NOMO-1 treated with dmso at 0.1 percent for 144 hours (cell line): ENCODE measurements around the gene VSTM1.
"Not testable (repeated sequence)": the region's sequence is repeated elsewhere in the genome, so short reads cannot be mapped to it uniquely, and the experiment has no call there.

ENCODE experiments used
- DNase-seq: peaks from one replicate; lab custom pipeline; 2025; ENCODE audit not compliant: unreplicated experiment; lab: John Stamatoyannopoulos, UW

Gene VSTM1

DNA sequence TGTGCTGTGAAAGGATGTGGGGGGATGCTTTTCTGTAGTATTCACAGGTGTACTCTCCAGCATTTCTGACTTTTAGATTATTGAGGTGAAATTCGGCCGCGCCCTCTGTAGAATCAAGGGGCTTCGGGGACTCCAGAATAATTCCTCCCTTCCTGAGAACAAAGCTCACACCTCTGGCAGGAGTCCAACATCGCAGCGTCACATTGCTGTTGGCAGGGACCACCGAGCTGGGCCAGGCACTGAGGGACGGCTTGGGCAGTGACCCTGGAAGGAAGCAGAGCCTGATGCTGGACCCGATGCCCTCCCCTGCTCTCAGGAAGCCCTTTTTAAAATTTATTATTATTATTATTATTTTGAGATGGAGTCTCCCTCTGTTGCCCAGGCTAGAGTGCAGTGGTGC, 11.2 kb upstream of the VSTM1 start:
- no peak for DNase-seq

DNA sequence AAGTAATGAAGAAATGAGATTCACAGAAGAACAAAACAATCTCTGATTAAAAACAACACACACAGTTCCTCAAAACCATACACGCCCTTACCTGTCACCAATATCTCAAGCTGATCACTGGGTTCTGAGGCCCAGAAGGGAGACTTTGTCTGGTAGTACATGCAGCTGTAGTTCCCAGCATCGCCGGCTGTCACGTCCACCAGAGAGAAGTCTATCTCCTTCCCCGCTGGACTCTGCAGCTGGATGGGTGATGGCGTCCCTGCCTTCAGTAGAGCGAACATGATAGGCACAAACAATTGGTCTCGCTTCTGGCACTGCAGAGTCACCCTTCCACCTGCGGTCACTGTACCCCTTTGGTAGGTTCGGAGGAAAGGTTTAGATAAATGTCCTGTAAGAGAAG, 10.1 kb upstream of the VSTM1 start:
- DNase-seq = no peak

DNA sequence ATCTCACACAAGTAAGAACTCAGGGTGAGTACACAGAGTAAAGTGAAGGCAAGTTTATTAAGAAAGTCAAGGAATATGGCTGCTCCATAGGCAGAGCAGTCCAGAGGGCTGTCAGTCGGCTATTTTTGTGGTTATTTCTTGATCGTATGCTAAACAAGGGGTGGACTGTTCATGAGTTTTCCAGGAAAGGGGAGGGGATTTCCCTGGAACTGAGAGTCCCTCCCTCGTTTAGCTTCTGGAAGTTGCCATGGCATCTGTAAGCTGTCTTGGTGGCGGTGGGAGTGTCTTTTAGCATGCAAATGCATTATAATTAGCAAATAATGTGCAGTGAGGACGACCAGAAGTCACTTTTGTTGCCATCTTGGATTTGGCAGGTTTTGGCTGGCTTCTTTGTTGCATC, 5.8 kb upstream of the VSTM1 start:
- DNase-seq = no peak

DNA sequence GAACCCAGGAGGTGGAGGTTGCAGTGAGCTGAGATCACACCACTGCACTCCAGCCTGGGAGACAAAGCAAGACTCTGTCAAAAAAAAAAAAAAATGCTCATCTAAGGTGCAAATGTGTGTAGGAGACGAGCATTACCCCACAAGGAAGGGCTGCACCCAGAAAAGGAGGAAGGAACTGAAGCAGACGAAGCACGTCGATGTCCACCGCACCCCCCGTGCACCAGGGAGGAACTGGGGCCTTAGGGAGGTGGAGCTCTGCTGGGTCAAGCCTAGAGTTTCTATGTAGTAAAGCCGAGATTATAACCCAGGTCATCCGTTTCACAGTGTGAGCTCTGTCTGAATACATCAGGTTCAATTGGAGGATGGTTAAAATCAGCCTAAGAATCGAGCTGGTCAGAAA, 1.1 kb downstream of the VSTM1 start:
- DNase-seq = peak; percentile 62

DNA sequence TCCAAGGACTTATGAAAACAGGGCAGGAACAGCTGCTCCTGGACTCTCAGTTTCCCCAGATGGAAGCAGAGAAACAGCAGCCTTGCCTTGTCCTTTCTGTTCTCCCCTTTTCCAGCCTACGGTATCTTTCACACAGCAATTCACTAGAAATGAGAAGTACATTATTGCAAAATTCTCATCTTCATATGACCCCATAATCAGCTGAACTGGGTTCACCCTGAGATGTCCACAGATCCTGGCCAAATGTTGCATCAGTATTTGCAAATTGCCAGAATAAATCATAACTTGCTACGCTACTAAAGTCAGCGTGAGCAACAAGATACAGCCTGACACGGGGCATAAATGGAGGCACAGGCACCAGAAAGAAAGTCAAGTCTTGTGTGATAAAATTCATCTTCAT, 16.1 kb downstream of the VSTM1 start:
- peak; percentile 75 for DNase-seq

DNA sequence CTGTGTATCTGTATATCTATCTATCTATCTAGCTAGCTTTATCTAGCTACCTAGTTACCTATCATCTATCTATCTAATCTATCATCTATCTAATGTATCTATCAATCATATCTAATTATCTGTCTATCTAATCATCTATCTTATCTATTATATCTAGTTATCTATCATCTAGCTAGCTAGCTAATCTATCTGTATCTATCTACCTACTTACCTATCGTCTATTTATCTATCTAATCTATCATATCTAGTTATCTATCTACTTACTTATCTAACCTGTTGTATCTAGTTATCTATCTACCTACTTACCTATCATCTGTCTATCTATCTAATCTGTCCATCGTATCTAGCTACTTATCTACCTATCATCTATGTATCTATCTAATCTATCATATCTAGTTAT, 17.9 kb downstream of the VSTM1 start:
- DNase-seq = no peak

DNA sequence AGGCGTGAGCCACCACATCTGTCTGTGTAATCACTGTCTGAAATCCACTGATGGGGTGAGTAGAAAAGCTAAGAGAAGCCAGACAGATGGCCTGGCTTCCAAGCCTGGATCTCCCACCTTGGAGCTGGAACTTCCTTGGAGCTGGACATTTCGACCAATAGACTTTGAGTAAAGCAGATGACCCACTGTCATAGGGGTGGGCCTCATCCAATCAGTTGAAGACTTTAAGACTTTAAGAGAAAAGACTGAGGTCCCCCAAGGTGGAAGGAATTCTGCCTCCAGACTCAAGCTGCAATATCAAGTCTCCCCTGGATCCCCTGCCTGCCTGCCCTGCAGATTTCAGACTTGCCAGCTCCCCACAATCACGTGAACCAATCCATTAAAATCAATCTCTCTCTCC, 20.7 kb downstream of the VSTM1 start:
- DNase-seq = no peak

DNA sequence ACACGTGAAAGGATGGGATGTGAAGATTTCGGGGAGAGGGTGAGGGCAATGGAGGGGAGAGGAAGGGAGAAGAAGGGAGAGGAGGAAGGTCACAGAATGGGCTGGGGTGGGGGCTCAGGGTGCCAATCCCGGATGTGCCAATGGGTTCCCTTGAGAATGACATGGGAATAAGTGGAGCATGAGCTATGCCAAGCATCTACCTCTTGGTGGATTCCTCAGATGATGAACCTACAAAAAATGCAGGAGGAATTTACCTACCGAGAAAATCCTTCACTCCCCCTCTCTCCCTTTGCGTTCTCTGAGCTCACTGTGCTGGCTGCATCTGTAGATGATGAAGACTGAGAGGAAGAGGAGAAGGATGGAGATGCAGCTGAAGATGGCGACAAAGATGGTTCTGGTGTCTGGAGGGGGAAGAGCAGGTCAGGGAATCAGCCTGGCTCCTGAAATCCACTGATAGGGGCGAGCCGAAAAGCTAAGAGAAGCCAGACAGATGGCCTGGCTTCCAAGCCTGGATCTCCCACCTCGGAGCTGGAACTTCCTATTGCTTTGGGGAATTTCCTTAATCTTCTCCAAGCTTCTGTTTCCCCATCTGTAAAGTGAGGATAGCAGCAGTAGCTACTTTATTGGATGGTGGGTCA, 21.6 kb downstream of the VSTM1 start:
- DNase-seq = no peak

DNA sequence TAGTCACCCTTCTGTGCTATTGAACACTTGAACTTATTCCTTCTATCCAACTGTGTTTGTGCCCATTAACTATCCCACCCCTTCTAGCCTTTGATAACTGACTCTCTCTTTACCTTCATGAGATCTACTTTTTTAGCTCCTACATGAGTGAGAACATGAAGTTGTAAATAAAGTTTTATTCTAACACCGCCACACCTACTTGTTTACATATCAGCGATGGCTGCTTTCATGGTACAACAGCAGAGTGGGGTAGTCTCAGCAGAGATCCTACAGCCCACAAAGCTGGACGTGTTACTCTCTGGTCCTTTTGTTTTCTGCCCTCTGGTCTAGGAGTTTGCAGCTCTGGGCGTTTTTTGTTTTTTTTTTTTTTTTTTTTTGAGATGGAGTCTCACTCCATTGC, 23.7 kb downstream of the VSTM1 start:
- no peak for DNase-seq

DNA sequence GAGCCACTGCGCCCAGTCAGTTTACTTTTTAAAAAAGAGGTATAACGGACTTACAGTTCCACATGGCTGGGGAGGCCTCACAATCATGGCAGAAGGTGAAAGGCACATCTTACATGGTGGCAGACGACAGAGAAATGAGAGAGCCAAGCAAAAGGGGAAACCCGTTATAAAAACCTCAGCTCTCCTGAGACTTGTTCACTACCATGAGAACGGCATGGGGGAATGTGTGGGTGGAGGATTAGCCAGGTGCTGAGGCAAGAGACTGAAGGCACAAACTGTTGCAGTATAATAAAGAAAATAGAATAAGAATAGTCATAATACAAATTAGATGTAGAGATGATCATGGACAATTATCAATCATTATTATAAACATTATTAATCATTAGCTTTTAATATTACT, 27.2 kb downstream of the VSTM1 start:
- not testable (repeated sequence) for DNase-seq

DNA sequence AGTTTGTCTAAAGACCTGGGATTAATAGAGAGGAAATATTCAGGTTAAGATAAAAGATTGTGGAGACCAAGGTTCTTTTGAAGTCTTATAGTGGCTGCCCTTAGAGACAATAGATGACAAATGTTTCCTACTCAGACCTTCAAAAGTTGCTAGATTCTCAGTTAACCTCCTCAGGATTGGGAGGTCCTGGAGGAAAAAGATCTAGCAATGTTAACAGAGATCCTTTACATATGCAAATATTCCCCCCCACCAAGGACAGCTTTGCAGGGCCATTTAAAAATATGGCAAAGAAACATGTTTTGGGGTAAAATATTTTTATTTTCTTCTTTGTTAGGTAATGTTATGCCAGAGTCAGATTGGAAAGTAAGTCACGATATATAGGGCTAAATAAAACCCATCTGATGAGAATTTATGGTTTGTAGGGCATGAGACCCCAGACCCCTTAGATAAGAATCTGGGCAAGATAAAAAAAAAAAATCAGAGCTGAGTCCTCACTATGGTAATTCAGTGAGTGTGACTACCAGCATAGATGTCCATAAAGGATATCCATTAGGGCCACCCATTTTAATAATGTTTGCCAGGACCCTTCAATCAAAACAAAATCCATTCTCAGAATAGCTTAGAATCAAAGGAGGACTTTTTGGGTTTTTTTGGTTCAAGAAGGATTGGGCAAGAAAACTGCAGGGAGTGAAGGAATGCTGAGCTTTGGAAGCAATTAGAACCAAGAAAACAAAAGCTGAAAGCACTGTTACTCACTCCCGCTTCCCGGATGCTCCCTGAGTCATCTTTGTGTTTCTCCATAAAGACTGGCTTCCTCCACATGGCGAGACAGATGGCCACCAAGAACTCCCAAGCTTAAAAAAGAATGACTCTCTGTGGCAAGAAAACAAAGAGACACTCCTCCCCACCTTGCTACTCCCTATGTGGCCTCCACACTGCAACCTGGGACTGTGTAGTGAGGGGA, 28.2 kb downstream of the VSTM1 start:
- DNase-seq = no peak

DNA sequence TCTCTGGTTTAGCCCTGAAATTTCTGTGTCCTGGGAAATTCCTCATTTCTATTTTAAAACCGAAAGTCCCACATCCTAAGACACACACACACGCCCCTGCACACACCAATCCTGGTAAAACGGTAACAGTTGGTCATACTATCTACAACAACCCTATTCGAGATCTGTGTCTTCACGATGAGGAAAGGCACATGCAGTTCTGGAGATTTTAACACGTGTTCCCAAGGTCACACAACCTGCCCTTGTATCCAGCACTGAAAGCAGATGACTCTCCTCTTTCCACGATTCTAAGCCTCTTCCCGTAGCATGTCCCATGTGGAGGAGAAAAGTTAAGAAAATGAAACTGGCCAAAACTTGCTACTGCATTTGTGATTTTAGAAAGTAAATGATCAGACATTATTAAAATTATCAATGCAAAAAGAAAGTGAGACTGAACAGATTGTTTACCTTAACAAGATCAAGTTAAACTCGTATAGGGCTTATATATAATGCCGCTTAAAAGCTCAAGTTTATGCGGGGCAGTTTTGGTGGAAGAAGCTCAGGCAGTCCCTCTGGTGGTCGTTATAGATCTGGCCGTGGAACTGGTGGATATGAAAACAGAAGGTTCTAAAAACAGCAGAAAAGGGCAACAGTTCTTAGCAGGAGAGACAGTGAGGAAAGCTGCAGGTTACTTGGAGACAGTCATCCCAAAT, 32.7 kb downstream of the VSTM1 start:
- DNase-seq = no peak

DNA sequence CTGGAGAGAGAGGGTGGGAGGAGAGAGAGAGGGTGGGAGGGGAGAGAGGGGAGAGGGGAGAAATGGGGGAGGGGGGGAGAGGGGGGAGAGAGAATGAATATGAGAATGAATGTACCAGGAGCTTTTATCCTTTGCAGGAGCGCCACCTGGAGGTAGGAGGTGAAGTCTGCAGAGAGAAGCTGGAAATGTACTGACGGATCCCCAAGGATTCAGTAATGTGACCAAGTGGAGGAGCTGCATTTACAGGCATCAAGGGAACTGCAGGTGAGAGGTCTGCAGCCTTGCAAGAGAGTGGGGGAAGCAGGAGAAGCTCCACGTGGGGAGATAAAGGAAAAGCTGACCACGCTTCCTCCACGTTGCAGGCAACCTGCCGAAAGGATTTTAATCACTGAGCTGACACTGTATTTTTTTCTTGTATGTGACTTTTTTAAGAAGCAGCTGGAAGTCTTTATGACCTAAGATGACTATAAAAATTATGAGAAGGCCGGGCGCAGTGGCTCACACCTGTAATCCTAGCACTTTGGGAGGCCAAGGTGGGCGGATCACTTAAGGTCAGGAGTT, 33.7 kb downstream of the VSTM1 start:
- DNase-seq = no peak

DNA sequence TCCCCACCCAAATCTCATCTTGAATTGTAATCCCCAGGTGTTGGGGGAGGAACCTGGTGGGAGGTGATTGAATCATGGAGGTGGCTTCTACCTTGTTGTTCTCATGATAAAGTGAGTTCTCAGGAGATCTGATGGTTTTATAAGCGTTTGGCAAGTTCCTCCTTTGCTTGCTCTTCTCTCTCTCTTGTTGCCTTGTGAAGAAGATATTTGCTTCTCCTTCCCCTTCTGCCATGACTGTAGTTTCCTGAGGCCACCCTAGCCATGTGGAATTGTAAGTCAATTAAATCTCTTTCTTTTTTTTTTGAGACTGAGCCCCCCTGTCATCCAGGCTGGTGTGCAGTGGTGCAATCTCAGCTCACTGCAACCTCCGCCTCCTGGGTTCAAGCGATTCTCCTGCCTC, 34.4 kb downstream of the VSTM1 start:
- peak; percentile 27 for DNase-seq

DNA sequence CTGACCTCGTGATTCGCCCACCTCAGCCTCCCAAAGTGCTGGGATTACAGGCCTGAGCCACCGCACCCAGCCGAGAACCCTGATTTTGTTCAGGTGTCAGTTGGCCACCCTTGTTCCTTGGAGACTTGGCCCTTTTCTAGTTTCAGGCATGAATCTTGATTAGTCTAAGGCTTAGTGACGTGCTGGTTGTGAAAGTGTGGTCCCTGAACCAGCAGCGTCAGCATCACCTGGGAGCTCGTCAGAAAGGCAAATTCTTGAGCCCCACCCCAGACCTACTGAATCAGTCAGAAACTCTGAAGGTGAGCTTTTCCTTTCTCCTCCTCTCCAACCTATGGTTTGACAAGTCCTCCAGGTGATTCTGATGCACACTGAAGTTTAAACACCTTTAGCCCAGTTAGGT, 37.0 kb downstream of the VSTM1 start:
- no peak for DNase-seq

DNA sequence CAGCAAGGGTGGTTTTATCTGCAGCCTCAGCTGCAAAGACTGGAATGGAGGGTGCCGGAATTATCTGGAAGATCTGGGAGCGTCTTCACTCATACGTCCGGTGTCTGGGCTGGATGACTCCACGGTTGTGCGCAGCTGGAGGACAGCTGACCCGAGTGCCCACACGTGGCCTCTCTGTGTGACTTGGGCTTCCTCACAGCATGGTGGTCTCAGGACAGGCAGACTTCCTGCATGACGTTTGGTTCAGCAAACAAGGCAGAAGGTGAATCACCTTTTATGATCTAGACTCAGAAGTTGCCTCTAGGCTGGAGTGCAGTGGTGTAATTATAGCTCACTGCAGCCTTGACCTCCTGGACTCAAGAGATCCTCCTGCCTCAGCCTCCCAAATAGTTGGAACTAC, 39.0 kb downstream of the VSTM1 start:
- no peak for DNase-seq

DNA sequence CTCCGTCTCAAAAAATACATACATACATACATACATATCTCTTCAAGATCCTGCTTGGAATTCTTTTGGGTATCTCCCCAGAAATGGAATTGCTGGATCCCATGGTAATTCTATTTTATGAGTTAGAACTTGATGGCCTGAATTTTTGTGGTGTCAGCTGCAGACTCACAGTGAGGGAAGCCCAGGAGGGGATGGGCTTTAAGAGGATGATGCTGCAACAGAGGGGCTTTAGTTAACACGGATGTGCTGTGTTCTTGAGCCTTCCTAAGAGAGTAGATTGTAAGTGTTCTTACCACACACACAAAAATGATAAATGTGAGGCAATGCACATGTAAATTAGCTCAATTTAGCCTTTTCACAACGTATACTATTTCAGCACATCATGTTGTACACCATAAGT, 40.5 kb downstream of the VSTM1 start:
- peak; percentile 42 for DNase-seq

DNA sequence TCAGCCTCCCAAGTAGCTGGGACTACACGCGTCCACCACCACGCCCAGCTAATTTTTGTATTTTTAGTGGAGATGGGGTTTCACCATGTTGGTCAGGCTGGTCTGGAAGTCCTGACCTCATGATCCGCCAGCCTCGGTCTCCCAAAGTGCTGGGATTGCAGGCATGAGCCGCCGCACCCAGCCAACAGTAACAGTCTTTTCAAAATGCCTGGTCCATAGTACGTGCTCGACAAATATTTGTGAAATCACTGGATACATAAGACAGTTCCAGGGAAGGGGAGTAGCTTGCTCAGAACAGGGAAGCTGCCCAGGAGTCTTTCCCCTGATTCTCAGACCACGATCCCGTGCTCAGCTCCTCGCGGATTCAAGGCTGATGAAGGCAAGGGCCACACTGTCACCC, 41.8 kb downstream of the VSTM1 start:
- DNase-seq = no peak

DNA sequence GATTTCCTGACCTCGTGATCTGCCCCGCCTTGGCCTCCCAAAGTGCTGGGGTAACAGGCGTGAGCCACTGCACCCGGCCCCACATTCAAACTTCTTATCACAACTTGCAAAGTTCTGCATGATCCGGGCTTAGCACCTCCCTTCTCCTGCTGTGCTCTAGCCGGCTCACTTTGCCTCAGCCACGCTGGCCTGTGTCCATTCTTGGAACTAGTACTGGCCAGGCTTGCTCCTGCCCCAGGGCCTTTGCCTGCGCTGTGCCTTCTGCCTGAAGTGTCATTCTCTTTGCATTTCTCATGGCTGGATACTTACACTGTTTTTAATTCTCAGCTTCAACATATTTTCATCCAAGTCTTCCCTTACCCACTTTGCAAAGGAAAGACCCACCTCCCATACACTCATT, 42.3 kb downstream of the VSTM1 start:
- DNase-seq = no peak

DNA sequence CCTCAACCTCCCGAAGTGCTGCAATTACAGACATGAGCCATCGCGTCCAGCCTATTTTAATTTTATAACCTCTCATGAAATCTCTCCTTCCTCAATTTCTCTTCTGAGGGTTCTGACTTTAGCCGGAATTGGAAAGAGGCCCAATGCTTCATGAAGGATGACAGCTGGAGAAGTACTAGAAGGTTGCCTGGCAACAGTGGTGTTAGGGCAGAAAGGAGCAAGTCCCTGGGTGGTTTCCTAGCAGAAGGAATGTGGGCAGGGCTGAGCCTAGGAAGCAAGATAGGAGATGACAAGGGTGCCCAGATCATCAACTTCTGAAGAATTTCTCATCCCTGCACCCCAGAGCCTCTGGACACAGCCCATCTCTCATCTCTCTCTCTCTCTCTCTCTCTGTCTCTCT, 46.4 kb downstream of the VSTM1 start:
- no peak for DNase-seq

DNA sequence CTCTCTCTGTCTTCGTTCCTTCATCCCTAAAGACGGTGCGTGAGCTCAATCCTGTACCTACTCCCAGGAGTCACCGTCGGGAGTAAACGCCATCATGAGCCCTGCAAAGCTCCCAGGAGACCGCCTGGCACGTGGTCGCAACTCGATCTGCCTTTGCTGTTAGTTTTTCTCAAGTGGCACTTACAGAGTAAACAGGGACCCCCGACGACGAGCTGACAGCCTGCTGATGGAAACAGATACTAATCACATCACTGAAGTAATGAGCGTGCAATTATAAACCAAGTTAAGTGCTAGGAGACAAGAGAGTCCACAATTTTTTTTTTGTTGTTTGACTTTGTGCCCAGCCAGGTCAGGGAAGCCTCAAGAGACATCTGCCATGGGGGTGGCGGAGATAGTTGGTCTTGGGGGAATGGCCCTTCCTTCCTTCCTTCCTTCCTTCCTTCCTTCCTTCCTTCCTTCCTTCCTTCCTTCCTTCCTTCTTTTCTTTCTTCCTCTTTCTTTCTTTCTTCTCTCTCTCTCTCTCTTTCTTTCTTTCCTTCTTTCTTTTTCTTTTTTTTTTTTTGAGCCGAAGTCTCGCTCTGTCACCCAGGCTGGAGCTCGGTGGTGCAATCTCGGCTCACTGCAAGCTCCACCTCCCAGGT, 48.7 kb downstream of the VSTM1 start:
- DNase-seq = no peak
